Adrenal gland (tissue), 12 donors: ENCODE measurements around the gene FILIP1. TPM values are rescaled to one million over a fixed set of nuclear protein-coding genes. Genes with fewer than 3 reads are reported as not detected.

Experiments
- DNase-seq, 7 donors: peaks; one replicate each; pipeline ENCODE4 v3.0.0-alpha.2; 2019 to 2020
- H3K27ac ChIP-seq, 5 donors: fragments of 200-600 bp; sonication (generic) in 4 of 5; 1 replicate in 3 of 5; 2 replicates in 2 of 5; pipeline versions ENCODE4 v1.5.1 to v1.8.0; 2016 to 2020; ENCODE audit warnings: mild to moderate bottlenecking in 1 of 5
- H3K27me3 ChIP-seq: fragments of 200-600 bp; 2 replicates; pipeline ENCODE4 v1.8.0; 2021
- H3K36me3 ChIP-seq, 2 donors: fragments of 200-600 bp; replicated peaks in 1 of 2; 1 replicate in 1 of 2; 2 replicates in 1 of 2; pipeline versions ENCODE4 v1.5.1 to v1.8.0; 2018 to 2022
- H3K4me1 ChIP-seq, 2 donors: fragments of 200-600 bp; replicated peaks in 1 of 2; 1 replicate in 1 of 2; 2 replicates in 1 of 2; pipeline versions ENCODE4 v1.5.1 to v1.8.0; 2018 to 2021
- H3K4me3 ChIP-seq, 4 donors: fragments of 200-600 bp; sonication (generic) in 3 of 4; one replicate each; pipeline ENCODE4 v1.5.1; 2016 to 2018
- H3K9me3 ChIP-seq, 3 donors: fragments of 200-600 bp; sonication (generic) in 1 of 3; replicated peaks in 1 of 3; 1 replicate in 2 of 3; 2 replicates in 1 of 3; pipeline versions ENCODE4 v1.5.1 to v1.8.0; 2016 to 2021
- POLR2A ChIP-seq, 2 donors: fragments of 450-650 bp; IDR thresholded peaks; one replicate each; pipeline ENCODE4 v1.6.1; 2017; ENCODE audit warnings: antibody characterized with exemption in 2 of 2, mild to moderate bottlenecking in 2 of 2, moderate library complexity in 1 of 2
- WGBS, 4 donors: extraction: QIAGEN DNeasy Blood & Tissue Kit in 2 of 4; methylation state at CpG; one replicate each; pipeline versions ENCODE4 v1.1.5 to v1.1.7; 2013 to 2017; 5-methylcytosine and 5-hydroxymethylcytosine counted together
- intact Hi-C, 2 donors: fragments of 100-400 bp; cut with DNase I; formaldehyde crosslinking; loops; one replicate each; pipeline versions ENCODE4 v1.14.1 to v1.15.0; 2022 to 2023
- polyA plus RNA-seq, 3 donors: library from polyadenylated mRNA; stranded (reverse); fragments of 200-250 nt in 2 of 3; fragments of 350-450 nt in 1 of 3; fragmentation: Illumina TruSeq in 1 of 3; extraction: RNeasy Lipid Tissue Mini Kit (QIAGEN cat#74804) in 1 of 3; gene quantifications; one replicate each; pipeline ENCODE4 v1.2.3, GENCODE V29; 2013 to 2014
- total RNA-seq, 9 donors: library from RNA; depleted of rRNA in 4 of 9; stranded (reverse); fragments of >200 nt in 4 of 9; fragments of 120-200 nt in 1 of 9; fragmentation: NEBNext Ultra II Directional in 1 of 9; extraction: Animal tissue kit (Norgen Biotek cat#: 25700) in 1 of 9; gene quantifications; one replicate each; pipeline versions ENCODE4 v1.1.0 to v1.2.4, GENCODE V29; 2013 to 2023
- TF ChIP-seq, protein P1 (sequence below), 6 experiments: fragments of 450-650 bp in 4 of 6; fragments of 200-600 bp in 2 of 6; sonication (generic) in 1 of 6; IDR thresholded peaks; 1 replicate in 5 of 6; 2 replicates in 1 of 6; pipeline versions ENCODE4 v1.5.1 to v1.8.0; 2016 to 2021; ENCODE audit warnings: antibody characterized with exemption in 6 of 6, mild to moderate bottlenecking in 2 of 6, moderate library complexity in 1 of 6
- donor health status: healthy with polysubstance abuse.
- donor health status: Bipolar disorder and iron deficiency.
- donor health status: DM: yes; HTN: yes; CAD: no.
- donor health status: DM: no; HTN: no; CAD: no.
- donor health status: DM: no; HTN: no; CAD: no.
- donor health status: DM: yes; HTN: yes; CAD: no.

FILIP1 gene
- total and polyA plus RNA-seq, 12 donors, result 0.94 to 8.0 (median 2.3) TPM

DNA sequence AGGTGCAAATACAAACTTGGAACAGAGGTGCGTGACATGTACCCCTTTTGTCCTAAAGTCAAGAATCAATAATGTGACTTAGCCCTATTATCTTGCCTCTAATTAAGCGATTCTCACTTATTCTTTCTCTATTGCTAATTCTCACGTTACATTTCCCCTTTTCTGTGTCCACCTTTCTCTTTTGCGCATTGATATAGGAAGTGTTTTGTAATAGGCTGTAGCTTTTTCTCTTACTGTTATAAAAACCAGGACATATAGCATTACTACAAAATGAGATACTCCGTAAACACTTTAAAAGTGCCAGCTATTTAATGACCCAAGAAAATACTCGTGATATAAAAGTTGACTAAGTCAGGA, 208.3 kb downstream of the FILIP1 start:
- no peak for TF ChIP-seq POLR2A (IDR thresholded peaks at IDR 0.05)
- TF ChIP-seq, protein P1, sequence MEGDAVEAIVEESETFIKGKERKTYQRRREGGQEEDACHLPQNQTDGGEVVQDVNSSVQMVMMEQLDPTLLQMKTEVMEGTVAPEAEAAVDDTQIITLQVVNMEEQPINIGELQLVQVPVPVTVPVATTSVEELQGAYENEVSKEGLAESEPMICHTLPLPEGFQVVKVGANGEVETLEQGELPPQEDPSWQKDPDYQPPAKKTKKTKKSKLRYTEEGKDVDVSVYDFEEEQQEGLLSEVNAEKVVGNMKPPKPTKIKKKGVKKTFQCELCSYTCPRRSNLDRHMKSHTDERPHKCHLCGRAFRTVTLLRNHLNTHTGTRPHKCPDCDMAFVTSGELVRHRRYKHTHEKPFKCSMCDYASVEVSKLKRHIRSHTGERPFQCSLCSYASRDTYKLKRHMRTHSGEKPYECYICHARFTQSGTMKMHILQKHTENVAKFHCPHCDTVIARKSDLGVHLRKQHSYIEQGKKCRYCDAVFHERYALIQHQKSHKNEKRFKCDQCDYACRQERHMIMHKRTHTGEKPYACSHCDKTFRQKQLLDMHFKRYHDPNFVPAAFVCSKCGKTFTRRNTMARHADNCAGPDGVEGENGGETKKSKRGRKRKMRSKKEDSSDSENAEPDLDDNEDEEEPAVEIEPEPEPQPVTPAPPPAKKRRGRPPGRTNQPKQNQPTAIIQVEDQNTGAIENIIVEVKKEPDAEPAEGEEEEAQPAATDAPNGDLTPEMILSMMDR (IDR thresholded peaks at IDR 0.05), result no peak
- no peaks in the 10 kb centered on the region for H3K36me3 ChIP-seq
- intact Hi-C loops, result no loop called here
- peak overlapping the region; percentile 35 to 94 (median 85) for H3K27ac ChIP-seq
- H3K4me1 ChIP-seq, result peaks cover 7 to 43% of the 10 kb centered on the region in 2 donors
- peak overlapping the region in 3 of 4 donors; percentile 63 to 90 (median 74) for H3K4me3 ChIP-seq
- 1 to 3% (median 1%) methylated on average over 6 of the region's 6 CpGs for WGBS, 4 donors
- no peaks in the 10 kb centered on the region for H3K27me3 ChIP-seq
- H3K9me3 ChIP-seq, result no peaks in the 10 kb centered on the region
- no peak for DNase-seq

DNA sequence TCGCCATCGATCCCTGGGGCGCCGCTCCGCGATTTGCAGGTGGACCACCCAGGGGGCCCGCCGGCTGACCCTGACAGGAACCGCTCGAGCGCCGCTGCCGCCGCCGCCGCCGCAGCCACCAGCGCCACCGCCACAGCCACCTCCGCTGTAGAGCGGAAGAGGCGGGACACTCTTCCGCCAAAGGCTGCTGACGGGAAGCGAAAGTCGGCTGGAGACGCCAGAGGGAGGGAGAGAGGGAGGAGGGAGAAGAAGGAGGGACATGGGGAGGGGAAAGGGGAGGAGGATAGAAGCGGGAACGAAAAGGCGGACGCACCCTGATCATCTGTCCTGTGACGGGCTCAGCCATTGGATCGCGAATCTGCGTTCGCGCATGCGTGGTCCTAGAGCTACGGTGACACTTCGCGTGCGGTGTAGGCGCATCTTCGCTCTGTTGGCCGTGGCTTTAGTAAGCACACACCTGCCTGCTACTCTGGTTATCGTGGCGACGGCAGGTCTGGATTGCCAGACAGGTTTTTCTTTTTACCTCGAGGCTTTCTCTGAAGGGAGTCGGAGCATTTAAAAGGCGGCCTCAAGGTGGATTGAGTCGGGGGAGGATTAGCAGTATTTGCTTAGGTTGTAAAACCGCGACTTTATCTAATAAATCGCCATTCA, 208.8 kb downstream of the FILIP1 start, which contains the start of gene TMEM30A:
TMEM30A (minus strand) TSS at position 161 of the 651 bp plus-strand sequence; CDS start at position 7, 154 bp downstream.
- WGBS, 4 donors, result 0 to 1% (median 0%) methylated on average over 37 to 55 of the region's 55 CpGs
- intact Hi-C loops, result no loop called here
- peak; percentile 97 to 99 (median 99) for DNase-seq
- Histone ChIP-seq H3K9me3 (no peaks in the 10 kb centered on the region), H3K4me3 (peak within 1 kb of the TSS; percentile 74 to 99 (median 90)), H3K36me3 (no peaks in the 10 kb centered on the region), H3K4me1 (peaks cover 11 to 48% of the 10 kb centered on the region in 2 donors), H3K27me3 (no peaks in the 10 kb centered on the region), H3K27ac (peak within 1 kb of the TSS; percentile 81 to 94 (median 85))
- TF ChIP-seq, protein P1 (IDR thresholded peaks at IDR 0.05), result no peak
- TF ChIP-seq POLR2A (IDR thresholded peaks at IDR 0.05), result peak; percentile 63 to 91

DNA sequence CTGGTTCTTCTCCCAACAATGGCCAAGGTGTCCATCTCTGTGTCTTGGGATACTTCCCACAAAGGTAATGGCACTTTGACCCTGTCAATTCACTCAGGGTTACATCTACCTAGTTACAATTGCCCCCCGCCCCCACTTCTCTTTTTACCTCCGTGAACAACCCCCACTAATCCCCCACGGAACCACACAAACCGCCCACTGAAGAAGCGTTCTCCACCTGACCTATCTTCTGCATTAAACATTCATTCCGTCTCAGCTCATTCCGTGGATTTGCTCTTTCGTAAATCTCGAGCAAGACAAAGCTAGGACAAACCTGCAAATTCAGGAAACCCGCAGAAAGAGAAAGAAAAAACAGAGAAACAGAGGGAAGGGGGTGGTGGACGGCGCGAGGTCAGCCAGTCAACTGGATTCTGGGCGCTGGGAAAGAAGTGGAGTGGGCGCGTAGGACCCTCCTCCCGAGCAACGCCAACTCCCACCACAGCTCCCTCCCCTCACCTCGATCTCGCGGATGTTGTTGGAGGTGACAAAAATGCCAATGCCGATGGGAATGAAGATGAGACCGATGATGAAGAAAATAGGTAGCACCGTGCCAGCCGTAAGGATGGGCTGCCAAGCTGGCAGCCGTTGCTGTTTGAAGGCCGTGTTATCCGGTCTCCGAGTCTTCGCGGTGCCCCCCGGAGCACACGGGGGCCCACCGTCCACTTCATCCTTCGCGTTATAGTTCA, 209.5 kb downstream of the FILIP1 start:
- WGBS, 4 donors, result 0 to 1% (median 0%) methylated on average over 22 to 36 of the region's 36 CpGs

DNA sequence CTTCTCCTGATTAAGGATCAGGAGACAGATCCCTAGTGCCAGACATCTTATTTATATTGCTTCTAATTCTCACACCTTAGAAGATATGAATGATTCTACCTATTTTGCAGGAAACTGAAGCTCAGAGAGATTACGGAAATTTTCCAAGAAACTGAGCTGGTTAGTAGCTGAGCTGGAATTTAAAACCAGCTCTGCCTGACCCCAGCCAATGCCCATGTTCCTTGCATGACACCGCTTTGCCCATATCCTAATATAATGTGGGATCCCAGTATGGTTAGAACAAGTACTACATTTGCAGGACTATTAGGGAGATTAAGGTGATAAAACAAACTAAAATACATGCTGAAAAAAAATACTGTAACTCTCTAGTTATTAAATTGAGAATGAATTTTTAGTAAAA, 210.9 kb downstream of the FILIP1 start:
- Histone ChIP-seq H3K9me3 (no peaks in the 10 kb centered on the region), H3K27me3 (no peaks in the 10 kb centered on the region), H3K27ac (no peak overlapping the region), H3K4me3 (peak overlapping the region in 1 of 4 donors; percentile 74), H3K36me3 (no peaks in the 10 kb centered on the region), H3K4me1 (peaks cover 21 to 69% of the 10 kb centered on the region in 2 donors)
- TF ChIP-seq, protein P1 (IDR thresholded peaks at IDR 0.05), result no peak
- TF ChIP-seq POLR2A (IDR thresholded peaks at IDR 0.05), result no peak
- intact Hi-C loops, result no loop called here
- WGBS, 4 donors, result 77 to 82% (median 80%) methylated on average over 2 of the region's 2 CpGs
- DNase-seq, result no peak

More for the DNA sequence above, 209.5 kb downstream of the FILIP1 start:
- Histone ChIP-seq H3K27me3 (no peaks in the 10 kb centered on the region), H3K27ac (peak overlapping the region; percentile 81 to 94 (median 85)), H3K4me3 (peak overlapping the region; percentile 74 to 99 (median 90)), H3K36me3 (no peaks in the 10 kb centered on the region), H3K9me3 (no peaks in the 10 kb centered on the region), H3K4me1 (peaks cover 15 to 55% of the 10 kb centered on the region in 2 donors)
- intact Hi-C loops, result no loop called here
- TF ChIP-seq, protein P1 (IDR thresholded peaks at IDR 0.05), result no peak
- TF ChIP-seq POLR2A (IDR thresholded peaks at IDR 0.05), result no peak
- peak in 1 of 7 donors; percentile 2 for DNase-seq
